ENCODE data around the gene SKAP2. TPM values are rescaled to one million over a fixed set of nuclear protein-coding genes. Genes with fewer than 3 reads are reported as not detected.

SKAP2 gene
- total RNA-seq, 4 donors from 2014 or later: 19.3 to 25.2 (median 21.4) TPM

DNA sequence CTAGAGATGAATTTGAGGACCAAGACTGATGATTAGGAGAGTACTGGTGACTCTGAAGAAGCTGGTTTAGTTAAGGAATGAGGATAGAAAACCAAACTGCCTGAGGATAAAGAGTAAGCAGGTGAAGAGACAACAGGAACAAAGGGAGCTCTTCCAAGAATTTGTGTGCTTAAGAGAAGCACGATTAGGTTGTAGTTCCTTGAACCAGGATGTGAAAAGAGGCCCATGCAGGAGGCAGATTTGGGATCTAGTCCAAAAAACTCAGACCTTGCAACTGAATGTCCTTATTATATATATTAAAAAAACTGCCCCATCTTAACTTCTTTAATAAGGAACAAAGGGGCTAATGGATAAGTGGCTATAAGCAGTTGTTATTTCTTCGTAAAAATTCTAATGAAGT is 150.4 kb downstream of the SKAP2 start:
- H3K4me3 ChIP-seq: no peak overlapping the region
- peaks cover 0 to 6% (median 0%) of the 10 kb centered on the region in 3 donors for H3K4me1 ChIP-seq
- no peaks in the 10 kb centered on the region for H3K27me3 ChIP-seq
- no peak for TF ChIP-seq POLR2A (IDR thresholded peaks at IDR 0.05)
- TF ChIP-seq, protein P1, sequence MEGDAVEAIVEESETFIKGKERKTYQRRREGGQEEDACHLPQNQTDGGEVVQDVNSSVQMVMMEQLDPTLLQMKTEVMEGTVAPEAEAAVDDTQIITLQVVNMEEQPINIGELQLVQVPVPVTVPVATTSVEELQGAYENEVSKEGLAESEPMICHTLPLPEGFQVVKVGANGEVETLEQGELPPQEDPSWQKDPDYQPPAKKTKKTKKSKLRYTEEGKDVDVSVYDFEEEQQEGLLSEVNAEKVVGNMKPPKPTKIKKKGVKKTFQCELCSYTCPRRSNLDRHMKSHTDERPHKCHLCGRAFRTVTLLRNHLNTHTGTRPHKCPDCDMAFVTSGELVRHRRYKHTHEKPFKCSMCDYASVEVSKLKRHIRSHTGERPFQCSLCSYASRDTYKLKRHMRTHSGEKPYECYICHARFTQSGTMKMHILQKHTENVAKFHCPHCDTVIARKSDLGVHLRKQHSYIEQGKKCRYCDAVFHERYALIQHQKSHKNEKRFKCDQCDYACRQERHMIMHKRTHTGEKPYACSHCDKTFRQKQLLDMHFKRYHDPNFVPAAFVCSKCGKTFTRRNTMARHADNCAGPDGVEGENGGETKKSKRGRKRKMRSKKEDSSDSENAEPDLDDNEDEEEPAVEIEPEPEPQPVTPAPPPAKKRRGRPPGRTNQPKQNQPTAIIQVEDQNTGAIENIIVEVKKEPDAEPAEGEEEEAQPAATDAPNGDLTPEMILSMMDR (IDR thresholded peaks at IDR 0.05): no peak
- WGBS, 2 donors: 62 to 71% methylated on average over 2 of the region's 2 CpGs
- no peaks in the 10 kb centered on the region for H3K9me3 ChIP-seq
- intact Hi-C loops (cut with DNase I): no loop called here
- H3K27ac ChIP-seq: no peak overlapping the region
- no peak for DNase-seq
- H3K36me3 ChIP-seq: no peaks in the 10 kb centered on the region

- Histone ChIP-seq H3K27ac (peak overlapping the region in 3 of 4 donors; percentile 4 to 39 (median 12)), H3K4me1 (peaks cover 0 to 16% (median 0%) of the 10 kb centered on the region in 3 donors), H3K4me3 (no peak overlapping the region), H3K9me3 (no peaks in the 10 kb centered on the region), H3K36me3 (no peaks in the 10 kb centered on the region), H3K27me3 (no peaks in the 10 kb centered on the region)
- WGBS, 2 donors: 63% methylated on average over 1 of the region's 1 CpG
- intact Hi-C loops (cut with DNase I): no loop called here
- no peak for DNase-seq
- TF ChIP-seq, protein P1 (IDR thresholded peaks at IDR 0.05): no peak
- TF ChIP-seq POLR2A (IDR thresholded peaks at IDR 0.05): no peak
Measured at GRCh38 chr7:26709210-26709990, 155.0 kb downstream of the SKAP2 start.

DNA sequence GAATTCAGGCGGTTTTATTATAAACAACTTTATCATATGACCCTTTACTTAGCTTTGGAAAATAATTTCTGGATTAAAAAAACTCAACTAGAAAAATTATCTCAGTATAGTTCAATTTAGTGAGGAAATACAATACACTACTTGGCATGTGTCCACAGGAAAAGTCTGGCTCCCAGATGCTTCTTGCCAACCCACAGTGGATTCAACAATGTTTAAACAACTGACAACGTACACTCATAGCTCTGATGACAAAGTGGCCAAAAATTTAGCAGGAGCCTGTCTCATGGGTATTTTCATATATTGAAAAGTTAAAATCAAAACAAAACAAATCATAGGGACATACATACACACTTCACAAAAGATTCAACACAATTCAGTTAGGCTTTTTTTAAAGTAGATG is 158.8 kb downstream of the SKAP2 start:
- H3K9me3 ChIP-seq: no peaks in the 10 kb centered on the region
- H3K27me3 ChIP-seq: no peaks in the 10 kb centered on the region
- TF ChIP-seq, protein P1 (IDR thresholded peaks at IDR 0.05): no peak
- no peak for TF ChIP-seq POLR2A (IDR thresholded peaks at IDR 0.05)
- H3K4me3 ChIP-seq: no peak overlapping the region
- intact Hi-C loops (cut with DNase I): no loop called here
- H3K27ac ChIP-seq: no peak overlapping the region
- H3K4me1 ChIP-seq: peaks cover 0 to 16% (median 0%) of the 10 kb centered on the region in 3 donors
- 19 to 29% methylated on average over 2 of the region's 2 CpGs for WGBS, 2 donors
- H3K36me3 ChIP-seq: no peaks in the 10 kb centered on the region
- no peak for DNase-seq

DNA sequence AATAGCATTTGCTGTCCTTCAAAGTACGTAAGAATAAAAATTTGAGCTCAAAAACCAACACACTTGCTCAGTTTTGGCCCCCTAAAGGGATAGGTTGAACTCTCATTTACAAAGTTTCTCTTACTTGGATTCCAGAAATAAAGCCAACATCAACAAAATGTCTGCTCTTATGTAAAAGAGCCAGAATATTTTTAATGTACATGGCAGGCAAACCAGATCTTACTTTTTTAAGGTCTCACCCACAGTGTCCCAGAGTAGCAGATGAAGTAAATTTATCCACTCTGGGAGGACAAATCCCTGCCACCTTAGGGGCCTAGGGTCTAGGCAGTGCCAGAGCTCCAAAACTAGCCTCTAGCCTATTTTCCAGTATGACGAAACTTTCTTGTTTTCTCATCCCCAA is 159.6 kb downstream of the SKAP2 start:
- intact Hi-C loops (cut with DNase I): no loop called here

DNA sequence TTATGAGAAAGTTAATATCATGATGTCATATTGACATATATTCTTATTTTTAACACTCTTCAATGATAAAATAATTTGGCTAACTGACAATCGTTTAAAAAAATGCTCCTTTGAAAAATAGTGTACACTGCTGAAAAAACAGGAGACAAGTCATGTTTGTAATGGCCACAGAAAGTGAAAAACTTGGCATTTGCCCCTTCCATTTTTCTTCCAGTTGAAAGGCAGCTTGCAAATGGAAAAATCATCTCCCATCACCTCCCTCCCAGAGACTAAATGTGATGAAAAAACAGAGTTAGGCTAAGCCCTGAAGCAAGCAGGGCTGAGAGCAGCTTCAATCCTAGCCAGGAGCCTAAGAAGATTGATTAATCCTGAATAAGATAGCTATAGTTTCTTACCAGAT is 160.4 kb downstream of the SKAP2 start:
- intact Hi-C loops (cut with DNase I): no loop called here
- no peaks in the 10 kb centered on the region for H3K9me3 ChIP-seq
- DNase-seq: no peak
- H3K4me3 ChIP-seq: no peak overlapping the region
- peaks cover 0 to 10% (median 0%) of the 10 kb centered on the region in 3 donors for H3K4me1 ChIP-seq
- H3K27me3 ChIP-seq: no peaks in the 10 kb centered on the region
- H3K27ac ChIP-seq: no peak overlapping the region
- TF ChIP-seq, protein P1 (IDR thresholded peaks at IDR 0.05): no peak
- TF ChIP-seq POLR2A (IDR thresholded peaks at IDR 0.05): no peak
- H3K36me3 ChIP-seq: no peaks in the 10 kb centered on the region
- 57 to 69% methylated on average over 1 of the region's 1 CpG for WGBS, 2 donors

More for the DNA sequence above, 159.6 kb downstream of the SKAP2 start:
- no peak overlapping the region for H3K27ac ChIP-seq
- 68 to 81% methylated on average over 2 of the region's 2 CpGs for WGBS, 2 donors
- H3K36me3 ChIP-seq: no peaks in the 10 kb centered on the region
- no peaks in the 10 kb centered on the region for H3K27me3 ChIP-seq
- no peaks in the 10 kb centered on the region for H3K9me3 ChIP-seq
- no peak for TF ChIP-seq POLR2A (IDR thresholded peaks at IDR 0.05)
- H3K4me1 ChIP-seq: peaks cover 0 to 15% (median 0%) of the 10 kb centered on the region in 3 donors
- no peak for DNase-seq
- H3K4me3 ChIP-seq: no peak overlapping the region
